Neuronal stem cell (in vitro differentiated cells): ENCODE results near the gene EBLN2.

Source experiments
- DNase-seq: peaks from one replicate; pipeline ENCODE4 v3.0.0-alpha.2; 2013; ENCODE audit warnings: low spot score
- H2AFZ ChIP-seq: one replicate; pipeline ENCODE4 v1.6.1; 2013; ENCODE audit warnings: mild to moderate bottlenecking, low read length, inconsistent platforms
- H2AK5ac ChIP-seq: 2 replicates; pipeline ENCODE4 v1.6.1; 2013; ENCODE audit warnings: low read depth, mild to moderate bottlenecking, inconsistent platforms, low read length, moderate library complexity, mixed read lengths
- H2BK120ac ChIP-seq: 2 replicates; pipeline ENCODE4 v1.6.1; 2013; ENCODE audit warnings: low read depth, mild to moderate bottlenecking, inconsistent platforms, low read length, moderate library complexity, mixed read lengths
- H2BK12ac ChIP-seq: one replicate; pipeline ENCODE4 v1.6.1; 2013; ENCODE audit warnings: low read length, inconsistent platforms
- H2BK15ac ChIP-seq: 2 replicates; pipeline ENCODE4 v1.6.1; 2013; ENCODE audit warnings: mild to moderate bottlenecking, low read length, inconsistent platforms, mixed read lengths
- H2BK5ac ChIP-seq: one replicate; pipeline ENCODE4 v1.6.1; 2013; ENCODE audit warnings: inconsistent platforms, mild to moderate bottlenecking, low read length, moderate library complexity
- H3K14ac ChIP-seq: one replicate; pipeline ENCODE4 v1.6.1; 2013; ENCODE audit warnings: low read length, inconsistent platforms
- H3K18ac ChIP-seq: 2 replicates; pipeline ENCODE4 v1.6.1; 2013; ENCODE audit warnings: low read length, inconsistent platforms
- H3K23ac ChIP-seq: 2 replicates; pipeline ENCODE4 v1.6.1; 2013; ENCODE audit warnings: low read depth, mild to moderate bottlenecking, mixed read lengths, low read length, inconsistent platforms; ENCODE audit not compliant: poor library complexity
- H3K27ac ChIP-seq: replicated peaks from 3 replicates; pipeline ENCODE4 v1.5.1; 2013; ENCODE audit warnings: low read length, inconsistent platforms
- H3K27me3 ChIP-seq, 3 experiments: 2 replicates each; pipeline ENCODE4 v1.6.1; 2013; ENCODE audit warnings: low read length in 3 of 3, mild to moderate bottlenecking in 2 of 3, inconsistent platforms in 1 of 3, low read depth in 1 of 3, mixed read lengths in 1 of 3, moderate library complexity in 1 of 3; ENCODE audit not compliant: control insufficient read depth in 3 of 3, insufficient read depth in 3 of 3
- H3K36me3 ChIP-seq, 2 donors: replicated peaks in 1 of 2; 2 replicates each; pipeline ENCODE4 v1.6.1; 2013; ENCODE audit warnings: low read length in 2 of 2; ENCODE audit not compliant: control insufficient read depth in 2 of 2, insufficient read depth in 2 of 2
- H3K4ac ChIP-seq: 2 replicates; pipeline ENCODE4 v1.6.1; 2013; ENCODE audit warnings: inconsistent platforms, mild to moderate bottlenecking, low read length, moderate library complexity
- H3K4me1 ChIP-seq, 2 donors: 1 replicate in 1 of 2; 2 replicates in 1 of 2; pipeline ENCODE4 v1.6.1; 2013; ENCODE audit warnings: low read length in 2 of 2, low read depth in 1 of 2; ENCODE audit not compliant: control insufficient read depth in 2 of 2, insufficient read depth in 1 of 2
- H3K4me2 ChIP-seq: one replicate; pipeline ENCODE4 v1.6.1; 2013; ENCODE audit warnings: mild to moderate bottlenecking, low read length, inconsistent platforms; ENCODE audit not compliant: insufficient read depth, poor library complexity, severe bottlenecking
- H3K4me3 ChIP-seq, 2 donors: 2 replicates each; pipeline ENCODE4 v1.5.1; 2013; ENCODE audit warnings: low read length in 2 of 2, mild to moderate bottlenecking in 2 of 2, inconsistent platforms in 1 of 2, moderate library complexity in 1 of 2
- H3K79me1 ChIP-seq: one replicate; pipeline ENCODE4 v1.6.1; 2013; ENCODE audit warnings: low read depth, mild to moderate bottlenecking, inconsistent platforms, low read length, moderate library complexity
- H3K9ac ChIP-seq: one replicate; pipeline ENCODE4 v1.6.1; 2013; ENCODE audit warnings: mild to moderate bottlenecking, low read depth, low read length, inconsistent platforms; ENCODE audit not compliant: poor library complexity
- H3K9me3 ChIP-seq, 2 donors: replicated peaks in 1 of 2; 2 replicates each; pipeline versions ENCODE3 to v1.6.1; 2013; ENCODE audit warnings: low read length in 2 of 2, mild to moderate bottlenecking in 2 of 2, inconsistent platforms in 1 of 2, low read depth in 1 of 2, mixed read lengths in 1 of 2, moderate library complexity in 1 of 2; ENCODE audit not compliant: control insufficient read depth in 2 of 2, insufficient read depth in 1 of 2
- H4K8ac ChIP-seq: one replicate; pipeline ENCODE4 v1.6.1; 2013; ENCODE audit warnings: low read depth, mild to moderate bottlenecking, inconsistent platforms, low read length, moderate library complexity
- H4K91ac ChIP-seq: one replicate; pipeline ENCODE4 v1.6.1; 2013; ENCODE audit warnings: low read length, low read depth, mild to moderate bottlenecking, inconsistent platforms; ENCODE audit not compliant: poor library complexity
- WGBS, 2 donors: extraction: QIAGEN DNeasy Blood & Tissue Kit; methylation state at CpG; one replicate each; pipeline ENCODE4 v1.1.7; 2013; ENCODE audit warnings: missing lambda C conversion rate in 2 of 2, mixed read lengths in 1 of 2; ENCODE audit not compliant: insufficient read length in 2 of 2, insufficient replicate concordance in 1 of 2; ENCODE audit errors: extremely low coverage in 2 of 2; 5-methylcytosine and 5-hydroxymethylcytosine counted together

The EBLN2 gene

DNA sequence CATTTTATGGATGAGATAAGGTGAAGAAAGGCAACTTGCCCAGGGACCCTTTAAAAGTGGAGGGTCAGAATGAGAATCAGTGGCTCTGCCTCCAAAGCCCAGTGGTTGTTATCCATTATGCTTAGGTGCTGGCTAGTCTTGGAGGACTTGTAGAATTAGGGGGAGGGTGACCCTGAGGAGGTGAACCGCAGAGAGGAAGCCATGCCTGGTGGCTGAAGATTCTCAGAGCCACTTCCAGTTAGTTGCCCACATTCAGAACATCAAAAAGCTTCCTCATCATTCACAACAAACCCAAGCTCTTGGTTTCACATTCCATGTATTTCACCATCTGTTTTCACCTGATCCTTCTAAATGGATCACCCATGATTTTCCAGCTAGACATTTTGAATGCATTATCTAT is 11.2 kb downstream of the EBLN2 start:
- Histone ChIP-seq H3K27ac (no peak overlapping the region), H2BK15ac (no peak overlapping the region), H3K4ac (no peak overlapping the region), H3K23ac (no peak overlapping the region), H3K9me3 (no peaks in the 10 kb centered on the region), H3K79me1 (no peaks in the 10 kb centered on the region), H4K91ac (no peak overlapping the region), H2BK5ac (no peak overlapping the region), H3K27me3 (no peaks in the 10 kb centered on the region), H2BK120ac (no peak overlapping the region), H2BK12ac (no peak overlapping the region), H3K4me2 (no peak overlapping the region), H3K18ac (no peak overlapping the region), H4K8ac (no peak overlapping the region), H3K4me1 (peaks cover 0 to 4% of the 10 kb centered on the region in 2 donors), H3K14ac (no peak overlapping the region), H3K4me3 (no peak overlapping the region), H3K9ac (no peak overlapping the region), H2AFZ (no peak overlapping the region), H3K36me3 (peaks cover 0 to 16% of the 10 kb centered on the region in 2 donors), H2AK5ac (no peak overlapping the region)
- DNase-seq, result no peak
- no CpG with 5 or more reads among the region's 1 CpG for WGBS, 2 donors

DNA sequence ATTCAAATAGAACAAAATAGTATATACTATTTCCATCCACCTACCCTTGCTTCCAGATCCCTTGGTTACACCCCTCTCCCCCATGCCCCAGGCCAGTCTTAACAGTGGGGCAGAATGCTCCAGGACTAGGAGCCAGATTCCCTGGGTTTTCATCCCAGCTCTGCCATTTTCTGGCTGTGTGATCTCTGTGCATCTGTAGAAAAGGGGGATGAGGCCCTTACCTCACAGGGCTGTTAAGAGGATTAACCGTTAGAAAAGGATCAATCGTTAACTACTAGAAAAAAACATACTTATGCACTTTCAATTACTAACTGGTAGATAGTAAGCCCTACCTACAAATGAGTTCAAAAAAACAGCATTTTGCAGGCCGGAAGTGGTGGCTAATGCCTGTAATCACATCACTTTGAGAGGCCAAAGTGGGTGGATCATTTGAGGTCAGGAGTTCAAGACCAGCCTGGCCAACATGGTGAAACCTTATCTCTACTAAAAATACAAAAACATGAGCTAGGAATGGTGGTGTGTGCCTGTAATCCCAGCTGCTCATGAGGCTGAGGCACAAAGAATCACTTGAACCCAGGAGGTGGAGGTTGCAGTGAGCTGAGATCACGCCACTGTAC is 11.7 kb downstream of the EBLN2 start:
- Histone ChIP-seq H3K23ac (no peak overlapping the region), H2AK5ac (no peak overlapping the region), H3K4me3 (no peak overlapping the region), H3K79me1 (no peaks in the 10 kb centered on the region), H2BK5ac (no peak overlapping the region), H4K91ac (no peak overlapping the region), H3K4ac (no peak overlapping the region), H3K4me2 (no peak overlapping the region), H4K8ac (no peak overlapping the region), H3K4me1 (peaks cover 0 to 4% of the 10 kb centered on the region in 2 donors), H3K36me3 (peaks cover 0 to 10% of the 10 kb centered on the region in 2 donors), H2BK120ac (no peak overlapping the region), H3K18ac (no peak overlapping the region), H2AFZ (no peak overlapping the region), H3K14ac (no peak overlapping the region), H2BK15ac (no peak overlapping the region), H2BK12ac (no peak overlapping the region), H3K9ac (no peak overlapping the region), H3K9me3 (no peaks in the 10 kb centered on the region), H3K27ac (no peak overlapping the region), H3K27me3 (no peaks in the 10 kb centered on the region)
- WGBS, 2 donors, result no CpG with 5 or more reads among the region's 4 CpGs
- DNase-seq, result no peak

DNA sequence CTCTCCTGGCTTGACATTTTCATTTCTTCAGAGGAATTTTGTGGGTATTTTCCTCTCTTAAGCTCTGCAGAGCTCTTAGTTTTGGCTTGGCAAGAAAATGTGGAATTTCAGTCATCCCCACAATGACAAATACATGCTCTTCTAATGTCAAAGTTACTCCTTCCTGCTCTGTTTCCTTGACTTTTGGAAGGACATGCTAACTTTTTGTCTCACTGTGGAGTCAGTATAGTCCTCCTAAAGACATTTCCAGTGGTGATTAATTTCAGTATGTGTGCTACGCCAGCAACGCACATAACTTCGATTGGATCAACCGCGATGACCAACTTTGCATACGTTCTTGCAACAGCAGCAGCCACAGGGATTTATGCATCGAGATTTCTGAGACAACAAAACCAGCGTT is 13.3 kb downstream of the EBLN2 start:
- no peak overlapping the region for H3K18ac ChIP-seq
- H3K4me2 ChIP-seq, result no peak overlapping the region
- H2AFZ ChIP-seq, result no peak overlapping the region
- no peak overlapping the region for H2BK5ac ChIP-seq
- no peaks in the 10 kb centered on the region for H3K36me3 ChIP-seq
- H3K9ac ChIP-seq, result no peak overlapping the region
- no peak overlapping the region for H3K4ac ChIP-seq
- H3K79me1 ChIP-seq, result no peaks in the 10 kb centered on the region
- H4K91ac ChIP-seq, result no peak overlapping the region
- H2BK15ac ChIP-seq, result no peak overlapping the region
- no peak overlapping the region for H2BK120ac ChIP-seq
- no peak overlapping the region for H3K23ac ChIP-seq
- H2AK5ac ChIP-seq, result no peak overlapping the region
- H3K9me3 ChIP-seq, result no peaks in the 10 kb centered on the region
- peaks cover 0 to under 1% (median 0%) of the 10 kb centered on the region in 3 experiments for H3K27me3 ChIP-seq
- peaks cover 0 to 4% of the 10 kb centered on the region in 2 donors for H3K4me1 ChIP-seq
- no peak overlapping the region for H3K14ac ChIP-seq
- no CpG with 5 or more reads among the region's 8 CpGs for WGBS, 2 donors
- H4K8ac ChIP-seq, result no peak overlapping the region
- no peak overlapping the region for H3K4me3 ChIP-seq
- no peak overlapping the region for H3K27ac ChIP-seq
- no peak overlapping the region for H2BK12ac ChIP-seq
- DNase-seq, result no peak

DNA sequence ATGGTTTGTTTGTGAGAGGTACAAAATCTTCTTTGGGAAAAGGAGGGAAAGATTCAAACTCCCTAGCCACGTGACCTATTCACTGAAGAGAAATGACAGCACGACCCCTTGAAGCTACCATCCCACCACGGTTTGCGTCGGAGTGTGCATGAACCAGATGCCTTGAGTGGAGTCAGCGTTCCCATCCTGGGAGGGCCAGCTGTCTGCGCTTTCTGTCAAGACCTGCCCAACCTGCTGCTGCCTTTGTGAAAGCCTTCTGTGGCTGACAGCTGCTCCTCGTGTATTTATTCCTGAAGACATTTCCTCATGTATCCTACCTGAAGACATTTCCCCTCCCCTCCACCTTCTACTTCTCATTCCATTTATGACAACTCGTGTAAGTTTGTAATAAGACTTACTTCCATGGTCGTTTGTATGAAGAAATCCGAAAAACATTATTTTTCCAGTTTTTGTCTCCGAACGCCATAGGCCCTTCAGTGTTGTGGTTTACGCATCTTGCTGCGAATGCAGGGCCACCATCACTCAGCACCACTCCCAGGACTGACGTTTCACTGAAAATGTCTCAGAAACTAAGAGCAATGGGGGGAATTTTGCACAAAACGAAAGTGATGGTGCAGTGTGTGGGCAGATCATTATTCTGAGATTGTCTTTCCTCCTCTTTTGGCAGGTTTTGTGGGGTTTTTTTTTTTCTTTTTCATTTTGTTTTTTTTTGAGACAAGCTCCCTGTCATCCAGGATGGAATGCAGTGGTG is 18.9 kb downstream of the EBLN2 start:
- DNase-seq, result no peak
- no CpG with 5 or more reads among the region's 17 CpGs for WGBS, 2 donors

More for the DNA sequence above, 18.9 kb downstream of the EBLN2 start:
- no peak overlapping the region for H2AK5ac ChIP-seq
- no peak overlapping the region for H2BK5ac ChIP-seq
- H4K8ac ChIP-seq, result no peak overlapping the region
- no peak overlapping the region for H2BK12ac ChIP-seq
- H3K18ac ChIP-seq, result no peak overlapping the region
- H2AFZ ChIP-seq, result no peak overlapping the region
- no peak overlapping the region for H3K14ac ChIP-seq
- H3K4me1 ChIP-seq, result no peaks in the 10 kb centered on the region
- no peaks in the 10 kb centered on the region for H3K79me1 ChIP-seq
- no peak overlapping the region for H3K4me2 ChIP-seq
- peaks cover 0 to 16% (median 0%) of the 10 kb centered on the region in 3 experiments for H3K27me3 ChIP-seq
- H3K9me3 ChIP-seq, result no peaks in the 10 kb centered on the region
- no peaks in the 10 kb centered on the region for H3K36me3 ChIP-seq
- no peak overlapping the region for H2BK15ac ChIP-seq
- no peak overlapping the region for H3K9ac ChIP-seq
- no peak overlapping the region for H3K4me3 ChIP-seq
- H2BK120ac ChIP-seq, result no peak overlapping the region
- no peak overlapping the region for H3K4ac ChIP-seq
- no peak overlapping the region for H3K23ac ChIP-seq
- H3K27ac ChIP-seq, result no peak overlapping the region
- H4K91ac ChIP-seq, result no peak overlapping the region
